ACC112 (cell line): ENCODE measurements around the gene ERCC4.
"Not testable (repeated sequence)": the region's sequence is repeated elsewhere in the genome, so short reads cannot be mapped to it uniquely, and the experiment has no call there.

Experiments
- H2AFZ ChIP-seq: fragments of 200-600 bp; sonication (generic); one replicate; pipeline ENCODE4 v1.6.0; 2017; ENCODE audit warnings: antibody characterized with exemption, low read length; ENCODE audit not compliant: unreplicated experiment
- H3K27ac ChIP-seq: fragments of 200-600 bp; sonication (generic); 2 replicates; pipeline ENCODE4 v1.5.1; 2014; ENCODE audit warnings: low read depth, mild to moderate bottlenecking, antibody characterized with exemption, low read length, moderate library complexity
- H3K27me3 ChIP-seq: fragments of 200-600 bp; sonication (generic); 2 replicates; pipeline ENCODE4 v1.6.1; 2014; ENCODE audit warnings: mild to moderate bottlenecking, antibody characterized with exemption, low read length, moderate library complexity, mixed read lengths; ENCODE audit not compliant: insufficient read depth
- H3K36me3 ChIP-seq: fragments of 200-600 bp; sonication (generic); 2 replicates; pipeline ENCODE4 v1.6.1; 2016; ENCODE audit warnings: mild to moderate bottlenecking, antibody characterized with exemption, low read length, moderate library complexity, mixed read lengths; ENCODE audit not compliant: insufficient read depth
- H3K4me1 ChIP-seq: fragments of 200-600 bp; sonication (generic); one replicate; pipeline ENCODE4 v1.6.1; 2016; ENCODE audit warnings: low read length, mixed read lengths; ENCODE audit not compliant: insufficient read depth, unreplicated experiment, control insufficient read depth
- H3K4me3 ChIP-seq: fragments of 200-600 bp; sonication (generic); 2 replicates; pipeline ENCODE4 v1.5.1; 2014; ENCODE audit warnings: mild to moderate bottlenecking, low read depth, low read length
- H3K79me2 ChIP-seq: fragments of 200-600 bp; sonication (generic); one replicate; pipeline ENCODE4 v1.6.0; 2016; ENCODE audit warnings: low read length; ENCODE audit not compliant: control insufficient read depth, unreplicated experiment, insufficient read depth

The ERCC4 gene

GRCh38 chr16:13919683-13920509 lies at the start of gene ERCC4:
TSS of gene ERCC4 (plus strand) at chr16:13920154. CDS start at chr16:13920166, 12 bp downstream.
- Histone ChIP-seq H2AFZ (peak within 1 kb of the TSS; percentile 85), H3K36me3 (no peaks in the 10 kb centered on the region), H3K4me1 (peaks cover 10% of the 10 kb centered on the region), H3K27me3 (peaks cover 11% of the 10 kb centered on the region; the same call in 1 of the 2 replicates), H3K79me2 (peaks cover 8% of the 10 kb centered on the region), H3K27ac (peak within 1 kb of the TSS; percentile 23; the same call in 1 of the 2 replicates), H3K4me3 (peak within 1 kb of the TSS; percentile 96)

- Histone ChIP-seq H3K79me2 (no peaks in the 10 kb centered on the region), H3K4me3 (no peak overlapping the region), H3K36me3 (no peaks in the 10 kb centered on the region), H3K27ac (no peak overlapping the region), H2AFZ (no peak overlapping the region), H3K27me3 (peaks cover 65% of the 10 kb centered on the region), H3K4me1 (no peaks in the 10 kb centered on the region)
These were observed 46.0 kb upstream of the ERCC4 start for GRCh38 chr16:13873835-13874438.

- Histone ChIP-seq H3K4me3 (no peak overlapping the region), H3K4me1 (no peaks in the 10 kb centered on the region), H3K27ac (no peak overlapping the region), H3K79me2 (no peaks in the 10 kb centered on the region), H2AFZ (no peak overlapping the region), H3K27me3 (peaks cover 59% of the 10 kb centered on the region), H3K36me3 (no peaks in the 10 kb centered on the region)
These were observed 44.2 kb upstream of the ERCC4 start for GRCh38 chr16:13875614-13876284.

- no peak overlapping the region for H3K27ac ChIP-seq
- no peaks in the 10 kb centered on the region for H3K4me1 ChIP-seq
- no peaks in the 10 kb centered on the region for H3K79me2 ChIP-seq
- no peaks in the 10 kb centered on the region for H3K36me3 ChIP-seq
- no peak overlapping the region for H3K4me3 ChIP-seq
- H3K27me3 ChIP-seq, result peaks cover 53% of the 10 kb centered on the region
- H2AFZ ChIP-seq, result no peak overlapping the region
These were observed 36.7 kb upstream of the ERCC4 start for GRCh38 chr16:13883276-13883675.

GRCh38 chr16:13883881-13884280 lies 36.1 kb upstream of the ERCC4 start:
- Histone ChIP-seq H3K27me3 (peaks cover 51% of the 10 kb centered on the region), H2AFZ (no peak overlapping the region), H3K4me3 (no peak overlapping the region), H3K4me1 (no peaks in the 10 kb centered on the region), H3K36me3 (no peaks in the 10 kb centered on the region), H3K27ac (no peak overlapping the region), H3K79me2 (no peaks in the 10 kb centered on the region)

GRCh38 chr16:13885700-13886099 lies 34.3 kb upstream of the ERCC4 start:
- Histone ChIP-seq H3K36me3 (no peaks in the 10 kb centered on the region), H3K27ac (no peak overlapping the region), H3K79me2 (no peaks in the 10 kb centered on the region), H3K4me3 (no peak overlapping the region), H3K4me1 (no peaks in the 10 kb centered on the region), H2AFZ (no peak overlapping the region), H3K27me3 (peaks cover 49% of the 10 kb centered on the region)

- Histone ChIP-seq H3K27ac (no peak overlapping the region), H3K4me1 (no peaks in the 10 kb centered on the region), H3K27me3 (peaks cover 54% of the 10 kb centered on the region), H2AFZ (no peak overlapping the region), H3K4me3 (no peak overlapping the region), H3K79me2 (no peaks in the 10 kb centered on the region), H3K36me3 (no peaks in the 10 kb centered on the region)
These were observed 33.3 kb upstream of the ERCC4 start for GRCh38 chr16:13886608-13887007.

- H3K4me1 ChIP-seq, H3K79me2 ChIP-seq, H2AFZ ChIP-seq, H3K27ac ChIP-seq, H3K4me3 ChIP-seq, H3K36me3 ChIP-seq: not testable (repeated sequence)
- H3K27me3 ChIP-seq, result peaks cover 58% of the 10 kb centered on the region
These were observed 30.6 kb upstream of the ERCC4 start for GRCh38 chr16:13889323-13889722.

- H3K4me1 ChIP-seq, result no peaks in the 10 kb centered on the region
- peaks cover 67% of the 10 kb centered on the region for H3K27me3 ChIP-seq
- H2AFZ ChIP-seq, result no peak overlapping the region
- no peaks in the 10 kb centered on the region for H3K79me2 ChIP-seq
- no peak overlapping the region for H3K27ac ChIP-seq
- no peak overlapping the region for H3K4me3 ChIP-seq
- H3K36me3 ChIP-seq, result no peaks in the 10 kb centered on the region
These were observed 27.7 kb upstream of the ERCC4 start for GRCh38 chr16:13892301-13892700.

GRCh38 chr16:13895516-13895915 lies 24.4 kb upstream of the ERCC4 start:
- H3K79me2 ChIP-seq, result no peaks in the 10 kb centered on the region
- no peak overlapping the region for H2AFZ ChIP-seq
- H3K36me3 ChIP-seq, result no peaks in the 10 kb centered on the region
- H3K27me3 ChIP-seq, result peaks cover 72% of the 10 kb centered on the region
- no peak overlapping the region for H3K27ac ChIP-seq
- H3K4me3 ChIP-seq, result no peak overlapping the region
- H3K4me1 ChIP-seq, result no peaks in the 10 kb centered on the region
